GM10248 (cell line): ENCODE results near the gene ZNF66.
"Not testable (repeated sequence)": the region's sequence is repeated elsewhere in the genome, so short reads cannot be mapped to it uniquely, and the experiment has no call there.

Source experiments
- CTCF ChIA-PET: fragments of 300-600 bp; sonication (Branson Sonifier 250); formaldehyde crosslinking; extraction: SDS; loops from one replicate; lab custom pipeline; 2021; ENCODE audit warnings: antibody characterized with exemption; lab: Yijun Ruan, JAX
- POLR2A ChIA-PET: fragments of 350-650 bp; sonication (Branson Sonifier 250); formaldehyde crosslinking; extraction: SDS; loops from one replicate; lab custom pipeline; 2020; ENCODE audit warnings: antibody characterized with exemption; lab: Yijun Ruan, JAX
- DNase-seq: peaks from one replicate; pipeline ENCODE4 v3.0.0; 2012; ENCODE audit errors: extremely low spot score
- TF ChIP-seq, protein P1 (sequence below): IDR thresholded peaks from 2 replicates; pipeline ENCODE4 v1.5.1; 2012; ENCODE audit warnings: mild to moderate bottlenecking, low read depth; ENCODE audit errors: extremely low read depth, missing control alignments, control extremely low read depth

The ZNF66 gene

GRCh38 chr19:20776083-20777076 is at the start of gene ZNF66:
Gene ZNF66, plus strand, starts transcription at chr19:20776304. Its CDS starts 144 bp downstream, at chr19:20776448.
- peak; percentile 88 for DNase-seq
- CTCF ChIA-PET = interaction anchor here (1.2 to 3.0 kb wide), 3 partner anchors 9 to 1060 kb away, joined by 3 to 17 read pairs (median 5); partner anchors contain the start of gene ZNF43
- POLR2A ChIA-PET = interaction anchor here (0.5 to 1.0 kb wide), 7 partner anchors 147 to 553 kb away, joined by 3 to 5 read pairs (median 4); partner anchors contain the start of genes ZNF430, ZNF708 and ZNF85
- TF ChIP-seq, protein P1, sequence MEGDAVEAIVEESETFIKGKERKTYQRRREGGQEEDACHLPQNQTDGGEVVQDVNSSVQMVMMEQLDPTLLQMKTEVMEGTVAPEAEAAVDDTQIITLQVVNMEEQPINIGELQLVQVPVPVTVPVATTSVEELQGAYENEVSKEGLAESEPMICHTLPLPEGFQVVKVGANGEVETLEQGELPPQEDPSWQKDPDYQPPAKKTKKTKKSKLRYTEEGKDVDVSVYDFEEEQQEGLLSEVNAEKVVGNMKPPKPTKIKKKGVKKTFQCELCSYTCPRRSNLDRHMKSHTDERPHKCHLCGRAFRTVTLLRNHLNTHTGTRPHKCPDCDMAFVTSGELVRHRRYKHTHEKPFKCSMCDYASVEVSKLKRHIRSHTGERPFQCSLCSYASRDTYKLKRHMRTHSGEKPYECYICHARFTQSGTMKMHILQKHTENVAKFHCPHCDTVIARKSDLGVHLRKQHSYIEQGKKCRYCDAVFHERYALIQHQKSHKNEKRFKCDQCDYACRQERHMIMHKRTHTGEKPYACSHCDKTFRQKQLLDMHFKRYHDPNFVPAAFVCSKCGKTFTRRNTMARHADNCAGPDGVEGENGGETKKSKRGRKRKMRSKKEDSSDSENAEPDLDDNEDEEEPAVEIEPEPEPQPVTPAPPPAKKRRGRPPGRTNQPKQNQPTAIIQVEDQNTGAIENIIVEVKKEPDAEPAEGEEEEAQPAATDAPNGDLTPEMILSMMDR = no peak

- POLR2A ChIA-PET, CTCF ChIA-PET, DNase-seq: not testable (repeated sequence)
These were observed 25.9 kb upstream of the ZNF66 start for GRCh38 chr19:20750169-20750568.

DNA sequence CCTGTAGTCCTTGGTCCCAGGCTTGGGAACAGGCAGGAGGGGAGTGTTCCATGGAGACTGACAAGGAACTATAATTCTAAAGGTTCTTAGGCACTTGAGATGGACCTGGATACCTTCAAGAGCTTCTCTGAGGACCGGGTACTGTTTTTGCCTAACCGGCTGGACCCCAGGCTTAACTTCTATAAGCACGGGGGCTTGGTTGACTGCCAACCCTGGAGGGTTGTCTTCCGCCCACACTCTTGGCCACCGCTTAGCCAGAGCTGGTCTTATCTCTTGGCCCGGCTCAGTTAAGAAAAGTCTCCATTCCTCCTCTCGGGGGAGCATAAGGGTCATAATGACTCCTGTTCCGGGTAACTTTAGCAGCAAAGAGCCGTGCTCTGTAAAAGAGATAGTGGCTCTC is 23.8 kb upstream of the ZNF66 start:
- DNase-seq, POLR2A ChIA-PET: not testable (repeated sequence)
- CTCF ChIA-PET = interaction anchor here (1.7 kb wide), 1 partner anchor 9 kb away, joined by 4 read pairs; no protein-coding TSS in a partner anchor

GRCh38 chr19:20769225-20769736 is 6.8 kb upstream of the ZNF66 start:
- CTCF ChIA-PET, POLR2A ChIA-PET, DNase-seq: not testable (repeated sequence)

DNA sequence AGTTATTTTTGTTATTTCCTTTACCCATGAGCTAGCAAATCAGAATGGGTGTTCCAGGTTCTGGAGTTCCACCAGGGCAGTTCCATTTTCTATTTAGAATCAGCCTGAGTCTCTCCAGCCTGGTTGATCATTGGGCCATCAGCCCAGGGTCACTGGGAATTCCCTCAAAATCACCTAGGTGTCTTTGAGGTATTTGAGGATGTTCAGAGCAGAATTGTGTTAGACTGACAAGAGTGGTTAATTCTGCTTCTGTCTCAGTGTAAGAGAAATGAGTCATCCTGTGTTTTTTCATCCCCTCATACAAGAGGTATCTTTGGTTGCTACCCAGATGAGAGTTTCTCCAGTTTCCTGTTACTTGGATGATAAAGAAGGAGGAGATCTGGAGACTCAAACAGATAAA is 11.7 kb downstream of the ZNF66 start:
- TF ChIP-seq, protein P1 = no peak
- ChIA-PET CTCF (no interaction called here), POLR2A (no interaction called here)
- DNase-seq = no peak

GRCh38 chr19:20791806-20792205 is 15.7 kb downstream of the ZNF66 start:
- TF ChIP-seq, protein P1 = no peak
- ChIA-PET POLR2A (no interaction called here), CTCF (interaction anchor here (0.9 kb wide), 1 partner anchor 9 kb away, joined by 3 read pairs; no protein-coding TSS in a partner anchor)
- DNase-seq = no peak

DNA sequence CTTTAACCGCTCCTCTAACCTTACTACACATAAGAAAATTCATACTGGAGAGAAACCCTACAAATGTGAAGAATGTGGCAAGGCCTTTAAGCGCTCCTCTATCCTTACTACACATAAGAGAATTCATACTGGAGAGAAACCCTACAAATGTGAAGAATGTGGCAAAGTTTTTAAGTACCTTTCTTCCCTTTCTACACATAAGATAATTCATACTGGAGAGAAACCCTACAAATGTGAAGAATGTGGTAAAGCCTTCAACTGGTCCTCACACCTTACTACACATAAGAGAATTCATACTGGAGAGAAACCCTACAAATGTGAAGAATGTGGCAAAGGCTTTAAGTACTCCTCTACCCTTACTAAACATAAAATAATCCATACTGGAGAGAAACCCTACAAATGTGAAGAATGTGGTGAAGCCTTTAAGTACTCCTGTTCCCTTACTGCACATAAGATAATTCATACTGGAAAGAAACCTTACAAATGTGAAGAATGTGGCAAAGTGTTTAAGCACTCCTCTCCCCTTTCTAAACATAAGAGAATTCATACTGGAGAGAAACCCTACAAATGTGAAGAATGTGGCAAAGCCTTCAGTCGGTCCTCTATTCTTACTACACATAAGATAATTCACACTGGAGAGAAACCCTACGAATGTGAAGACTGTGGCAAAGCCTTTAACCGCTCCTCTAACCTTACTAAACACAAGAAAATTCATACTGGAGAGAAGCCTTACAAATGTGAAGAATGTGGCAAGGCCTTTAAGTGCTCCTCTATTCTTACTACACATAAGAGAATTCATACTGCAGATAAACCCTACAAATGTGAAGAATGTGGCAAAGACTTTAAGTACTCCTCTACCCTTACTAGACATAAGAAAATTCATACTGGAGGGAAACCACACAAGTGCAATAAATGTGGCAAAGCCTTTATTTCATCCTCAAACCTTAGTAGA is 30.5 kb downstream of the ZNF66 start:
- CTCF ChIA-PET, POLR2A ChIA-PET, DNase-seq: not testable (repeated sequence)

DNA sequence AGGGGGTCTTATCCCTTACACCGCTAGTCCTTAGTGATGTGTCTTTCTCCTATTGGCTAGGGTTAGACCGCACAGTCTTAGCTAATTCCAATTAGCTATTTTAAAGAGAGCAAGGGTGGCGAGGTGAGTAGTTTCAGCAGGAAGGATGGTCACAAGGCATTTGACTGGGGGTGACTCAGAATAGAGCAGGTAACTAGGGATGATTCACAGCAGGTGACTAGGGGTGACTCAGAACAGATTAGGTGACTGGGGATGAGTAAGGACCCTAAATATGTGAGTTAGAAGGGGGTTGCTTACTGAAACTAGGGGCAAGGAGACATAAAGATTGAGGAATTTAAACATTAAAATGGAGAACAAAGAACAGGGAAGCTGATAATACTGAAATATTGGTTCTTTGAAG is 64.3 kb downstream of the ZNF66 start:
- TF ChIP-seq, protein P1 = no peak
- POLR2A ChIA-PET = no interaction called here

More for the DNA sequence above, 64.3 kb downstream of the ZNF66 start:
- DNase-seq = no peak
- CTCF ChIA-PET = no interaction called here
